Glutamatergic neuron (in vitro differentiated cells): ENCODE data around the gene MTR. TPM values are rescaled to one million over a fixed set of nuclear protein-coding genes. Genes with fewer than 3 reads are reported as not detected.
"Not testable (repeated sequence)": the region's sequence is repeated elsewhere in the genome, so short reads cannot be mapped to it uniquely, and the experiment has no call there.

ENCODE experiments used
- DNase-seq: peaks from one replicate; pipeline ENCODE4 v3.0.0; 2022
- H3K27ac Mint-ChIP-seq: one replicate; pipeline ENCODE4 v1.8.0; 2020; ENCODE audit warnings: mild to moderate bottlenecking, mixed read lengths, inconsistent platforms; ENCODE audit not compliant: unreplicated experiment
- H3K27me3 Mint-ChIP-seq: one replicate; pipeline ENCODE4 v1.8.0; 2020; ENCODE audit warnings: mild to moderate bottlenecking, moderate library complexity, mixed read lengths, inconsistent platforms; ENCODE audit not compliant: unreplicated experiment
- H3K36me3 Mint-ChIP-seq: one replicate; pipeline ENCODE4 v1.8.0; 2020; ENCODE audit warnings: mild to moderate bottlenecking, mixed read lengths, inconsistent platforms; ENCODE audit not compliant: unreplicated experiment
- H3K4me1 Mint-ChIP-seq: one replicate; pipeline ENCODE4 v1.8.0; 2020; ENCODE audit warnings: mild to moderate bottlenecking, low read depth, mixed read lengths, inconsistent platforms; ENCODE audit not compliant: unreplicated experiment
- H3K4me3 Mint-ChIP-seq: one replicate; pipeline ENCODE4 v1.8.0; 2020; ENCODE audit warnings: mild to moderate bottlenecking, mixed read lengths, inconsistent platforms; ENCODE audit not compliant: unreplicated experiment
- H3K9me3 Mint-ChIP-seq: one replicate; pipeline ENCODE4 v1.8.0; 2020; ENCODE audit warnings: mild to moderate bottlenecking, moderate library complexity, mixed read lengths, inconsistent platforms; ENCODE audit not compliant: unreplicated experiment
- total RNA-seq: library from RNA; stranded (reverse); fragmentation: NEBNext Ultra II Directional; extraction: Animal tissue kit (Norgen Biotek cat#: 25700); gene quantifications from one replicate; pipeline ENCODE4 v1.2.1, GENCODE V29; 2021; ENCODE audit not compliant: unreplicated experiment
- TF ChIP-seq, protein P1 (sequence below): fragments of 200-600 bp; sonication (generic); IDR thresholded peaks from one replicate; pipeline ENCODE4 v1.5.0; 2021; ENCODE audit not compliant: partially characterized antibody, unreplicated experiment

MTR gene
- total RNA-seq, 1 donor from 2014 or later, result 33.2 TPM

DNA sequence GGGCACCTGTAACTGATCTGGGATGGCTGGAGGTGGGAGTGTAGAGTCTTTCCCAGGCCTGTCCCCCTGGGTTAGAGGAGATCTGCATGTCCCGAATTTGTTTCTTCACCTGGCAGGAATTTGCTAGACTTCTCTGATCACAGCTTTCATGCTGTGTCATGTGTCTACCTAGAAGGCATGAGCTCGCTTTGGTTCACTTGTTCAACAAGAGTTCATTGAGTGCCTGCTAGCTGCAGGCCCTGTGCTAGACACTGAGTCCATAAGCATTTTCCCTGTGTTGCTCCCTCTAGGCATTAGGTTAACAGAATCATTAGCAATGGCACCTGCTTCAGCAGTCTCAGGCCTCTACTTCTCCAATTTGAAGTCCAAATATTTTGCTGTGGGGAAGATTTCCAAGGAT is 101.6 kb downstream of the MTR start:
- no peak overlapping the region for H3K27ac Mint-ChIP-seq
- no peak overlapping the region for H3K4me3 Mint-ChIP-seq

DNA sequence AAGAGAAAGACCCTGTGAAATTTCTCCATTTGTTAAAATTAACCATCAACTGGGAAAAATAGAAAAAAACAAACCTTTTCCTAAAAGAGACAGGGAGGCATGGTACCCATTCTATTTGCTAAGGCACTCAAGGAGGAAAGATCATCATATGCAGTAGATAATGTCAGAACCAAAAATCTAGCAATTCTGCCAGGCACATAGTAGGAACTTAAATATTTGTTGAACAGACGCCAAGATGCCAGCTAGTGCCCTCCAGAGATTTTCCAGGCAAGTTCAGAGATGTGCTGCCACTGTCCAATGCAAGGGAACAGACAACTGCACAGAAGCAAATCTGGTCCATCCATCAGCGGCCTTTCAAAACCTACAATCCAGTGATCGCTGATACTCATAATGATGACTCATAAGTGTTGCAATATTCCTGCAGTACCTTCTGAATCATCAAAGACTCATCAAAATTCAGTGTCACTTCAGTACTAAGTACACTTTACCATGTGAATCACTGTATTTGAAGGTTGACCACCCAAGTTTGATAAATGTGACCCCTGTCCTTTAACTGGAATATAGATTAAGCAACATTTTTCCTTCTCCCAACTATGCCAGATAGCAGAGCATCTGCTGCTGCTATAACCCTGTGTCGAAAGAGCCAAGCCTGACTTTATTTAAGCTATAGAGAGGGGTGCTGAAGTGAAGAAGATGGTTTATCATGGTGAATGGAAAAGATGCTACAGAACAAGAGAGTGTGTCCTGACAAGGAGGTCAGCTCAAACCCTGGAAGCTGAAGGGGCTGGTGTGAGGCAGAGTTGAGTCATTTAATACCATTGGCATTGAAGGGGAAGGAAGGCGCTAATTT is 110.0 kb downstream of the MTR start:
- peaks cover 14% of the 10 kb centered on the region for H3K36me3 Mint-ChIP-seq
- no peak for DNase-seq
- H3K4me1 Mint-ChIP-seq, result peaks cover 25% of the 10 kb centered on the region
- H3K4me3 Mint-ChIP-seq, result no peak overlapping the region
- no peaks in the 10 kb centered on the region for H3K27me3 Mint-ChIP-seq
- H3K27ac Mint-ChIP-seq, result peak overlapping the region; percentile 20
- peaks cover 2% of the 10 kb centered on the region for H3K9me3 Mint-ChIP-seq
- TF ChIP-seq, protein P1, sequence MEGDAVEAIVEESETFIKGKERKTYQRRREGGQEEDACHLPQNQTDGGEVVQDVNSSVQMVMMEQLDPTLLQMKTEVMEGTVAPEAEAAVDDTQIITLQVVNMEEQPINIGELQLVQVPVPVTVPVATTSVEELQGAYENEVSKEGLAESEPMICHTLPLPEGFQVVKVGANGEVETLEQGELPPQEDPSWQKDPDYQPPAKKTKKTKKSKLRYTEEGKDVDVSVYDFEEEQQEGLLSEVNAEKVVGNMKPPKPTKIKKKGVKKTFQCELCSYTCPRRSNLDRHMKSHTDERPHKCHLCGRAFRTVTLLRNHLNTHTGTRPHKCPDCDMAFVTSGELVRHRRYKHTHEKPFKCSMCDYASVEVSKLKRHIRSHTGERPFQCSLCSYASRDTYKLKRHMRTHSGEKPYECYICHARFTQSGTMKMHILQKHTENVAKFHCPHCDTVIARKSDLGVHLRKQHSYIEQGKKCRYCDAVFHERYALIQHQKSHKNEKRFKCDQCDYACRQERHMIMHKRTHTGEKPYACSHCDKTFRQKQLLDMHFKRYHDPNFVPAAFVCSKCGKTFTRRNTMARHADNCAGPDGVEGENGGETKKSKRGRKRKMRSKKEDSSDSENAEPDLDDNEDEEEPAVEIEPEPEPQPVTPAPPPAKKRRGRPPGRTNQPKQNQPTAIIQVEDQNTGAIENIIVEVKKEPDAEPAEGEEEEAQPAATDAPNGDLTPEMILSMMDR, result no peak

More for the DNA sequence above, 101.6 kb downstream of the MTR start:
- Mint-ChIP-seq H3K9me3 (peaks cover 4% of the 10 kb centered on the region), H3K36me3 (peaks cover 3% of the 10 kb centered on the region), H3K4me1 (peaks cover 24% of the 10 kb centered on the region), H3K27me3 (peaks cover 2% of the 10 kb centered on the region)
- TF ChIP-seq, protein P1, result no peak
- DNase-seq, result no peak

DNA sequence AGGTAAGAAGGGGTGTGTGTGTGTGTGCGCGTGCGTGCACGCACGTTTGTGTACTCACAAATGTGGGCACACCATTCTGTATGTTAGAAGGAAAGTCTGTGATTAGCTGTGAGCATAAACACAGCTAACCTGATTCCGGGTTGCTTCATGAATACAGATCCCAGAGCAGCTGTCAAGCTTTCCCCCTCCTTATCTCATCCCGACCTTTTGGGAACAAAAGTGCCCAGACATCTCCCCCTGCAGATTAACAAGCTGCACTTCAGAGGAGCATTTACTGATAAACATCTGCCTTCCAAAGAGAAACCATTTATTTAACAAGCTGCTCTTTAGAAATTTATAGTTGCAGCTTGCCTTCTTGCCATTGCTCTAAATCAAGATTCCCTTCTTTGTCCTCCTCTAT is 112.1 kb downstream of the MTR start:
- Mint-ChIP-seq H3K27ac (peak overlapping the region; percentile 62), H3K4me3 (peak overlapping the region; percentile 31), H3K36me3 (peaks cover 15% of the 10 kb centered on the region), H3K9me3 (peaks cover 2% of the 10 kb centered on the region), H3K27me3 (no peaks in the 10 kb centered on the region), H3K4me1 (peaks cover 21% of the 10 kb centered on the region)
- DNase-seq, result no peak
- TF ChIP-seq, protein P1, result no peak

- TF ChIP-seq, protein P1, result no peak
- Mint-ChIP-seq H3K36me3 (peaks cover 15% of the 10 kb centered on the region), H3K4me1 (peaks cover 21% of the 10 kb centered on the region), H3K4me3 (no peak overlapping the region), H3K27ac (peak overlapping the region; percentile 62), H3K27me3 (no peaks in the 10 kb centered on the region), H3K9me3 (peaks cover 4% of the 10 kb centered on the region)
- DNase-seq, result no peak
Observed at GRCh38 chr1:236908669-236909068, 113.6 kb downstream of the MTR start.

GRCh38 chr1:236911047-236911446 is 116.0 kb downstream of the MTR start:
- Mint-ChIP-seq H3K36me3 (peaks cover 21% of the 10 kb centered on the region), H3K4me1 (peaks cover 21% of the 10 kb centered on the region)
- H3K27ac Mint-ChIP-seq, DNase-seq, H3K4me3 Mint-ChIP-seq, H3K27me3 Mint-ChIP-seq, H3K9me3 Mint-ChIP-seq: not testable (repeated sequence)
